Lung microvascular endothelial cell (primary cell): ENCODE measurements around the gene MLYCD. TPM values are rescaled to one million over a fixed set of nuclear protein-coding genes. Genes with fewer than 3 reads are reported as not detected.
A peak's percentile ranks its signal among the peaks of the same experiment; 100 is the strongest.

Source experiments
- DNase-seq, 2 donors: peaks; one replicate each; pipeline versions ENCODE4 v3.0.0 to v3.0.0-alpha.2; 2010; ENCODE audit warnings: low read depth in 2 of 2
- total RNA-seq: library from RNA; depleted of rRNA; stranded (reverse); fragments of >200 nt; gene quantifications from 2 replicates; pipeline ENCODE4 v1.2.1, GENCODE V29; 2014

Gene MLYCD
- total RNA-seq, 1 donor from 2014 or later, result 3.6 TPM

DNA sequence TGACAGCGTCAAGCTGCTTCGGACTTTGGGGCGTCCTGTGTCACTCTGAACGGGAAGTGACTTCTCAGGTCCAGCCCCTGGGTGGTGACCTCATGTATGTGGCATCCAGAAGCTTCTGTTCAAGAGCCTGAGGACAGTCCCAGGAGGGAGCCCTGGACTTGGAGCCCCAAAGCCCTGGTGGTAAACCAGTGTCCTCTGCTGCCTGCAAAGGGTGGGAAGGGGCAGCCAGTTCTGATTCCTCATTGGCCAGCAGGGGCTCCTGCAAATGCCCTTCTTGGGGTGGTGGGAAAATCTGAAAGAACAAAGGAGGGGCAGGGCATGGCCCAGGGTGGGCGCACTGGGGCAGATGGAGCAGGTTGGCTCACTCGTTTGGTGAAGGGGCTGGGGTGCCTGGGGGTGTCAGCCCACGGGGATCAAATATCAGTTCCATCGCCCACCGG is 55.7 kb downstream of the MLYCD start:
- DNase-seq, result peak; percentile 28 to 63

DNA sequence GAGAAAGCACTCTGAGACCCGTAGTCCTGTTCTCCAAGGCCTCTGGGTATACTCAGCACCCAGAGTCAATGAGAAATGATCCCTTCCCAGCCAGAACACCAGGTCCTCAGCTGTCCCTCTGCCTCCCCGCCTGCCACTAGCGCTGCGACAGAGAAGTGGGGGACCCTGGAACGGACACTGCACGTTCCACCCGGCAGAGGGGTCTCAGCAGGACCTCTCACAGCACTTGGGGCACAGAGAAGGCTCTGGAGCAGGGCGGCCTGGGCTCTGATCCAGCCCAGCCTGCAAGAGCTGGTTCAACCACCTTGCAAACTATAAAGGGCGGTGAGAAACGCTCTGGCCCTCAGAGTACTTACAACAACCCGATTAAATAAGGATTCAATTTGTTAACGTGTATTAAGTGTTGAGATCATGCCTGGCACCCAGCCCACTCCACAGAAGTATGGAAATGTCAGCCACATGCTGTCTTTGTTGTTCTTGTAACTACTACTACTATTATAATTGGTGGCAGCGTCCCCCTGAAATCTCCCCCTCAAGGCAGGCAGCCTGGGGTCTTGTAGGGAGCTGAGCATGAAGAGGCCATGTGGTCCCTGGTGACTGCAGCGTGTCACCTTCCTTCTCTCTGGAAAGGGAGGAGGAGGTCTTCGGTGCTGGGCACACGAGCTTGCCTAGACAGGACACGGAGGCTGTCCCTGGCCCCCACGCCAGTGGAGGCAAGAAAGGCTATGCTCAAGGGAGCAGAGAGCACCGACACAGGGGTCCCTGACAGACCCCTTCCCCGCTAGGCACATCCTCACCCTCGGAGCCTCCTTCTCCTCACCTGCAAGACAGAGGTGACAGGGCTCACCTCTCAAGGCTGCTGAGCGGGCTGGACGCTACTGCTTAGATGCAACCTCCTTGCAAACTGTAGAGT is 56.6 kb downstream of the MLYCD start:
- DNase-seq, result peak; percentile 40 to 42

DNA sequence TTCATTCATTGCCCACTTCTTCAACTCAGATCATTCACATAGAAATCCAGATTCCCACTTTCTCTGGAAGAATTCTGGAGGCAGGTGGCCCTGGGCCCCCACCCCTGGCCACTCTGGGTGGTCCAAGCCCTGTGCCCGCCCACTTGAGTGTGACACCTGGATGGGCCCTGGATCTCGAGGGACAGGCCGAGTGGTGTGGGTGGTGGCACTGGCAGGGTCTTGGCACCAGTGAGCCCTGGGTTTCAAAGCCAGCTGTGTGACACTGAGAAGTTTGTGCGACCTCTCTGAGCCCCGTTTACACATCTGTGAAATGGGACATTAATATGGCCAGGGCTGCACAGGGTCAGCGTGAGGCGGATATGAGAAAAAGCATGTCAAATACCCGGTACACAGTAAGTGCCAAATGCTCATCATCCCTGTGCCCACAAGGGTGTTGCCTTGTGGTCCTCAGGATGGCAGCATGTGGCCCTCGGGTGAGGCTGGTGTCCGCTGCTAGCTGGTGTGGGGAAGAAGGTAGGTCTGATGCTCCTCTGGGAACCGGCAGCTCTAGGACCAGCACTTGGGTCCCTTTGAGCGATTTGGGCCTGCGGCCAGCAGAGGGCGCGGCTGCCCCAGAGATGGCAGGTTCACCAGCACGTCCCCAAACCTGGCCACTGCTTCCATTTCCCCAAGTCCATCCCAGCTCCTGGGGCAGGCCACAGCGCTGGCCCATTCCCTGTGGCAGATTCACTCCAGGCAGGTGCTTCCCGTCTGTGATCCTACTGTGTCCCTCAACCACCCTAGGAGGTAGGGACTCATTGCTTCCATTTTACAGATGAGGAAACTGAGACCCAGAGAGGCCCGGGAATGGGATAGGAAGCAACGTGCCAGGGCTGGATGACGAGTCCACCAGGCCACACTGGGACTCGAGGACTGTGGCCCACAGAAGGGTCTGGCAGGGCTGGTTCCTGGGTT is 57.7 kb downstream of the MLYCD start:
- peak; percentile 81 to 89 for DNase-seq

DNA sequence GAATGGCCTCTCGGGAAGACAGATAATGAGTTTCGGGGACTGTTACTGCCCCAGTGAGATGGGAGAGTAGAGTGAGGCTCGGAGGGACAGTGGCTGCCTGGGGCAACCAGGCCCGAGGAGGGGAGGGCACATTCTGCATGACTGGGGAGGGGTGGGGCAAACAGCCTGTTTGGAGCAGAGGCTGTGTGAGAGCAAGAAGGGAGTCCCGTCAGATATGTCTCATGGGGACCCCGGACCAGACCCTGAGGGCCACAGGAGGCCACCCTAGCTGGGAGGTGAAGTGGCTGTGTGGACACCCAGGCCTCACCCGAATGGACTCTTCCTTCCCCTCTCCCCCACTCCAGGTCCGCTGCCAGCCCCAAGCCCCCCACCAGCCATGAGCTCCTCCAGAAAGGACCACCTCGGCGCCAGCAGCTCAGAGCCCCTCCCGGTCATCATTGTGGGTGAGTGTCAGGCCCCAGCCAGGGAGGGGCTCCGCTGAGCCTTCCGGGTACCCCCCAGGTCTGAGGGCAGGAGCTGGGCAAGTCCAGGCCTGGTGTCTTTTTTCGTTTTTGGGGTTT is 58.5 kb downstream of the MLYCD start:
- no peak for DNase-seq

DNA sequence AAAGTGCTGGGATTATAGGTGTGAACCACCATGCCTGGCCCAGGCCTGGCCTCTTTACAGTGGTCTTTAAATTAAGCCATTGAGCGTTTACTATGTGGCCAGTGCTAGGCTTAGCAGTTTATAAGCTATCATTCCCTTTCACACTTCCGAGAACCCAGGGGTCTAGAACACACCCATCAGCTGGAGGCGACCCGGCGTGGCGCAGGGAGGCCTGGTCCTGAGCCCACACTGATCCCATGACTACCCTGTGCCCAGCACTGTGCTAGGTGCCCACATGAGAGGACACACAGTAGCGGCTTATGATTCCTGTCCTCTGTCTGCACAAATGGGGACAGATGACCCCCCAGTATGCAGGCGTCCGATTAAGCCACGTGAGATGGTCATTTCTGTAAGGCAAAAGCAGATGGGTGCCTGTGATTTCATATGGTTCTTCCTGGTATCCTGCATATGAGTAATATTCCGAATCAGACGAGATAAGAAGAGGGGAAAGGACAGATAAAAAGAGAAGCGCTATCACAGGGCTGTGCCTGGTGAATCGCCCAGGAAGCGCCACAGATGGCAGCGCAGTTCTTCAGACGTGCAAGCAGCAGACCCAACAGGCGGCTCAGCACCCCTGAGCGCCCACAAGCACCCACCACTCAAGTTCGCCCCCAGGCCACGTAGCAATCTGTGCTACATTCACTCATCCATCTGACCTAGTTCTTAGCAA is 59.4 kb downstream of the MLYCD start:
- DNase-seq, result no peak

DNA sequence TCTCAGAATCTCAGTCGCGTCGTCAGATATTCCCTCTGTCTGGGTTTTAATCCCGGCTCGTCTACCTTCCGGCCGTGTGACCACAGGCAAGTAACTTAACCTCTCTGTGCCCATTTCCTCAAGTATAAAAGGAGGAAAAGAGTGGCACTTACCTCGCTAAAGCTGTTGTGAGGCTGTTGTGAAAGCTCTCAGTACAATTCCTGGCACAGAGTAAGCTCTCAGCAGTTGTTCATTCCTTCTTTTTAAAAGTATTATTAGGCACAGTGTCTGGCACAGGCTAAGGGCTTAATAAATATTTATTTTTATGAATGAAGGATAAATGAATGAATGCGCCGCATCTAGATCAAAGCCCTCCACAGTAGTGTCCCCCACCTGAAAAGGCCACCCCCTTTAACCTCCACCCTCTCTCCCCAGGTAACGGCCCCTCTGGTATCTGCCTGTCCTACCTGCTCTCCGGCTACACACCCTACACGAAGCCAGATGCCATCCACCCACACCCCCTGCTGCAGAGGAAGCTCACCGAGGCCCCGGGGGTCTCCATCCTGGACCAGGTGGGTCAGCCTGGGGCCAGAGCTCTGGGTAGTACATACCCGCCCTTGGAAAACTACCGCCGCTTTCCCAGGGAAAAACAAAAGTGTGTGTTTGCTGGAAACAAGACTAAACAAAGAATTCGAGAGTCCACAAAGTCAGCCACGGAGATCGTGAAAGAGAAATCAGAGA is 60.1 kb downstream of the MLYCD start:
- no peak for DNase-seq

DNA sequence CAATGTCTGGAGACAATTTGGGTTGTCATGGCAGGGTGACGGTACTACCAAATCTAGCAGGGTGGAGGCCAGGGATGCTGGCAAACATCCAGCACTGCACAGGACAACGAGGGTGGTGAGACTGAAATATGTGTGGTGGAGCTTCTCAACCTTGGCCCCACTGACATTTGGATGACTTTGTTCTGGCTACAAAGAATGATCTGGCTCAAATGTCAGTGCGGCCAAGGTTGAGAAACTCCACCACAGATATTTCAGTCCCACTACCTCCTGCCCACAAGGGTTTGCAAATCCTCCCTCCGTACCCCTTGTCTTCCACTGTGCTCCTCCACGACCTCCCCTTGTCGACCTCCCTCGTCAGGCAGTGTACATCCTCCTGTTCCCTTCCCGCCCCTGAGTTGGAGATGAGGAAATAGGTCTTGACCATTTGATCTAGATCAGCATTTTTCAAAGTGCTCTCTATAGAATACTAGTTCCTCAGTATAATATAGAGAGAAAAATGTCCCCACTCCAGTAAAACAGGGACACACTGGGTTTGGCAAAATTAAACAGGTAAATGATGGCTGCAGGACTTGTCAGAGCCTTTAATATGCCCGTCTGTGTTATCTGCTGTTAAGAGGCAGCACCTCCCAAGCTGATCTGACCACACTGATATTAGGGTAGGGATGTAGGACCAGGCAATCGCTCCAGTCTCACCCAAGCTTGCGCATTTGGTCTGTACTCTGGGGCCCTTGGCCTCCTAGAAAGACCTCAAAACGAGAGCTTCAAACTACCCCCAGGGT is 60.9 kb downstream of the MLYCD start:
- DNase-seq, result no peak

DNA sequence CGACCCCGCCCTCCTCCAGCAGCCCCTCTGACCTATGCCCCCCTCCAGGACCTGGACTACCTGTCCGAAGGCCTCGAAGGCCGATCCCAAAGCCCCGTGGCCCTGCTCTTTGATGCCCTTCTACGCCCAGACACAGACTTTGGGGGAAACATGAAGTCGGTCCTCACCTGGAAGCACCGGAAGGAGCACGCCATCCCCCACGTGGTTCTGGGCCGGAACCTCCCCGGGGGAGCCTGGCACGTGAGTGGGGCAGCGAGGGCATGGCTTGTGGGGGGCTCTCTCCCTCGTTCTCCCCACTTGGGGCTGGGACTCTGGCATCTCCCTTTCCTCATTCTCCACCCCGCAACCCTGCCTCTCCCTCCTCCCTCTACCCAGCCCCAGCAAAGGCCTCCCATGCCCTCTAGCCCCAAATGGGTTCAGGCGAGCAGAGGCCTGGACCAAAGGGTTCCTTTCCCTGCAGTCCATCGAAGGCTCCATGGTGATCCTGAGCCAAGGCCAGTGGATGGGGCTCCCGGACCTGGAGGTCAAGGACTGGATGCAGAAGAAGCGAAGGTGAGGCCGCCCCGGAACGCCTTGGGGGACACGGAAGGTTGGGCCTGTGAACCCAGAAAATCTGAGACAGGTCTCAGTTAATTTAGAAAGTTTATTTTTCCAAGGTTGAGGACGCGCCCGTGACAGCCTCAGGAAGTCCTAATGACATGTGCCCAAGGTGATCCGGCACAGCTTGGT is 61.8 kb downstream of the MLYCD start:
- no peak for DNase-seq

DNA sequence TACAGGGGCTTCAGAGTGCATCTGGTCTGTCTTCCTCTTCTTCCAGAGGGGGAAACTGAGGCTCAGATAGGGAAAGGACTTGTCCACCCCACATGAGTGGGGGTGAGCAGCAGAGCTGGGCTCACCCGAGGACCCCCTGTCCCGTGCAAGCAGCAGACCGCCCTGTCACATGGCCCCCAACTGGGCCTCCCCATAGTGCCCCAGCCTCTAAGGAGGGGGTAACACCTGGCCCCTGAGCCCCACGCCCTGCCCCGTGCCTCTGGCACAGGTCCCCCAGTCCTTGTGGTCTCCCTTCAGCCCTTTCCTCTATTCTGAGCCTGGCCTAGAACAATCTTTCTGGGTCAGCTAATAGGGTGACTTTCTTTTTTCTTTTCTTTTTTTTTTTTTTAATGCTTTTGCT is 62.7 kb downstream of the MLYCD start:
- no peak for DNase-seq

DNA sequence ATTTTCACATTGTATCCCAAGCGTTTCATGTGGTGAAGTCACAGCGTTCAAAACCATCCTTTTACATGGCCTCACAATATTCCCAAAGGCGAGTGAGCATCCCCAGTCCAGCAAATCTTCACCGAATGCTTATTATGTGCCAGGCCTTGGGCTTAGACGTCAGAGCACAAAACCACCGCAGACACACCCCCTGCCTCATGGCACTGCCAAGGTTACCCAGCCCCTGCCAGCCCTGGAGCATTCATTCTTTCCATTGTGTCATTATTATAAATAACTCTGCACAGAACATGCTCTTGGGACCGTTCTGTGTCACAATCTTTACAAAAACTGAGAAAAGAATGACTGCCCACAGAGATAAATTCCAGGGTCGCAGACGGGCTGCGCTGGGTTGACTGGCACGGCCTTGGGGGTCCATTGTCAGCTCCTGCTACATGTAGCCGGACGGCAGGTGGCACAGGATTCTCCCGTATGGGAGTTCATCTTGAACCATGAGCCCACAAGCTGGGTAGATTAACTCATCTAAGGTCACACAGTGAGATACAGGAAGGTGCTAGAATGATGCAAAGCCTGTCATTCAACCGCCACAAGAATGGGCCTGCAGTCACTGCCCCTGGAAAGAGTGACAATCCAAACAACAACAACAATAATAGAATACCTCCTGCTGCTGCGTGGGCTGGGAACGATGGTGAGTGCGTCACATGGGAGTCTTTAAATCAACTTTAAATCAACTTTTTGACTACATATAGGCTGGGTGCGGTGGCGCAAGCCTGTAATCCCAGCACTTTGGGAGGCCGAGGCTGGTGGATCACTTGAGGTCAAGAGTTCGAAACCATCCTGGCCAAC is 64.6 kb downstream of the MLYCD start:
- DNase-seq, result no peak

DNA sequence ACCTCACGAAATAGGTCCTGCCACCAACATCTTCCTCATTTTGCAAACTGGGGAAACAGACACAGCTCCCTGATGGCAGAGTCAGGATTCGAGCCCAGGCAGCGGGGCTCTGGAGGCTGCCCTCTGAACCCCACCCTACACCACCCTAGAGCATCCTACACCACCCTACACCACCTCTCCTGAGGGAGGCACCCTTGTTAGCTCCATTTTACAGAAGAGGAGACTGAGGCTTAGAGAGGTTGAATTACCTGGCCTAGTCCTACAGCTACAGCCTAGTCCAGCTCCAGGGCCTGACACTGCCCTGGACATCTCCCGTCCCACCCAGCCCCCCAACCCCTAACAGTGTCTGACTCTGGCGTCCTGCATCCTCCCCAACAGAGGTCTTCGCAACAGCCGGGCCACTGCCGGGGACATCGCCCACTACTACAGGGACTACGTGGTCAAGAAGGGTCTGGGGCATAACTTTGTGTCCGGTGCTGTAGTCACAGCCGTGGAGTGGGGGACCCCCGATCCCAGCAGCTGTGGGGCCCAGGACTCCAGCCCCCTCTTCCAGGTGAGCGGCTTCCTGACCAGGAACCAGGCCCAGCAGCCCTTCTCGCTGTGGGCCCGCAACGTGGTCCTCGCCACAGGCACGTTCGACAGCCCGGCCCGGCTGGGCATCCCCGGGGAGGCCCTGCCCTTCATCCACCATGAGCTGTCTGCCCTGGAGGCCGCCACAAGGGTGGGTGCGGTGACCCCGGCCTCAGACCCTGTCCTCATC is 65.9 kb downstream of the MLYCD start:
- no peak for DNase-seq

DNA sequence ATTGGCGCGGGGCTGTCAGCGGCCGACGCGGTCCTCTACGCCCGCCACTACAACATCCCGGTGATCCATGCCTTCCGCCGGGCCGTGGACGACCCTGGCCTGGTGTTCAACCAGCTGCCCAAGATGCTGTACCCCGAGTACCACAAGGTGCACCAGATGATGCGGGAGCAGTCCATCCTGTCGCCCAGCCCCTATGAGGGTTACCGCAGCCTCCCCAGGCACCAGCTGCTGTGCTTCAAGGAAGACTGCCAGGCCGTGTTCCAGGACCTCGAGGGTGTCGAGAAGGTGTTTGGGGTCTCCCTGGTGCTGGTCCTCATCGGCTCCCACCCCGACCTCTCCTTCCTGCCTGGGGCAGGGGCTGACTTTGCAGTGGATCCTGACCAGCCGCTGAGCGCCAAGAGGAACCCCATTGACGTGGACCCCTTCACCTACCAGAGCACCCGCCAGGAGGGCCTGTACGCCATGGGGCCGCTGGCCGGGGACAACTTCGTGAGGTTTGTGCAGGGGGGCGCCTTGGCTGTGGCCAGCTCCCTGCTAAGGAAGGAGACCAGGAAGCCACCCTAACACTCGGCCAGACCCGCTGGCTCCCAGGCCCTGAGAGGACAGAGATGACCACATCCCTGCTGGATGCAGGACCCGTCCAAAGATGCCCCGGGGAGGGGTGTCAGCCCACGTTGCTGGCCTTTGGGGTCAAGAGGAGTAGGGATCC is 66.7 kb downstream of the MLYCD start:
- DNase-seq, result no peak

DNA sequence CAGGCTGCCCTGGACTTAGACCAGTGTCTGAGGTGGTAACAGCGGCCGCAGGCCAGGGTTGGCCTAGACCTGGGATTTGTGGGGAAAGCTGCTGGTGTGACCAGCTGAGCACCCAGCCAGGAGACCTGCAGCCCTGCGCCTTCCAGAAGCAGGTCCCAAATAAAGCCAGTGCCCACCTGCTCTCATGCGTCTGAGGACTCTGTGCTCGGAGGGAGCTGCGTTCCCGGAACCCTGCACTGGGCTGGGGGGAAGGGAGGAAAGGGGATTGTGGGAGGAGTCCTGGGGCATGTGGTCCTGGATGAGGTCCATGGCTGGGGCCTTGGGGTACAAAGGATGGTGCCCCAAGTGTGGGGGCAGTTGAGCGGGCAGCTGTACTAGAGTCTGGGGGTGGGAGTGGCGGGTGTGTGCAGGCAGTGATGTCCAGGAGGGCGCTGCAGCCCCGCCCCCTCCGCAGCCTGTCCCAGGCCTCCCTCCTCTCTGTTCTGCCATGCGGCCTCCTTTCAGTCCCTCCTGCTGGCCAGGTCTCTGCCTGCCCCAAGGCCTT is 67.3 kb downstream of the MLYCD start:
- no peak for DNase-seq

DNA sequence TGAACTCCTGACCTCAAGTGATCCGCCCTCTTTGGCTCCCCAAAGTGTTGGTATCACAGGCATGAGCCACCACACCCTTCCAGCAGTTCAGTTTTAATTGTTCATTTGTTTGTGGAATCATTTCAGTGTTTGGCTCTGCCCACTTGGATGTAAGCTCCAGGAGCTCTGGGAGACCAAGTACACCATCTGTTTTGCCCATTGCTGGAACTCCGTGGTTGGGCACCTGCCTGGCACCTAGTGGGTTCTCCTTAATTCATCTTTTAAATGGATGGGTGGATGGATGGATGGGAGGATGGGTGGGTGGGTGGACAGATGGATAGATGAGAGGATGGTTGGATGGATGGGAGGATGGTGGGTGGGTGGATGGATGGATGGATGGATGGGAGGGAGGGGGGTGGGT is 68.2 kb downstream of the MLYCD start:
- no peak for DNase-seq

DNA sequence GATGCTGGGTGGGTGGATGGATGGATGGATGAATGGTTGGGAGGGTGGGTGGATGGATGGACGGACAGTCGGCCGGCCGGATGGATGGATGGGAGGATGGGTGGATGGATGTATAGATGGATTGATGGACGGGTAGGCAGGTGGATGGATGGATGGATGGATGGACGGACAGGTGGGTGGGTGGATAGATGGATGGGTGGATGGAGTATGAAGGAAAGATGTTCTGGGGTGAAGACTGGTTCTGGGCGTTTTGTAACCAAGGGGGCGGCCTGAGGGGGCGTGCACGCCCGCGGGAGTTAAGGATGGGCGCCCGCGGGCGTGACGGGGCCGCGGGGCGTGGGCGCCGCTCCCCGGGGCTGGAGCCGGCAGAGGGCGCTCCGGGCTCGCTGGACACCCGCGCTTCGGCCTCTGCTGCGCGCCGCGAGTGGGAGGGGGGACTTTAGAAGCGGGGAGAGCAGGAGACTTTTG is 69.0 kb downstream of the MLYCD start, which contains the start of gene NECAB2:
TSS of gene NECAB2 (plus strand) at position 407 of the 468 bp plus-strand sequence. CDS start 405 bp downstream, outside the sequence.
- peak; percentile 31 to 52 for DNase-seq

DNA sequence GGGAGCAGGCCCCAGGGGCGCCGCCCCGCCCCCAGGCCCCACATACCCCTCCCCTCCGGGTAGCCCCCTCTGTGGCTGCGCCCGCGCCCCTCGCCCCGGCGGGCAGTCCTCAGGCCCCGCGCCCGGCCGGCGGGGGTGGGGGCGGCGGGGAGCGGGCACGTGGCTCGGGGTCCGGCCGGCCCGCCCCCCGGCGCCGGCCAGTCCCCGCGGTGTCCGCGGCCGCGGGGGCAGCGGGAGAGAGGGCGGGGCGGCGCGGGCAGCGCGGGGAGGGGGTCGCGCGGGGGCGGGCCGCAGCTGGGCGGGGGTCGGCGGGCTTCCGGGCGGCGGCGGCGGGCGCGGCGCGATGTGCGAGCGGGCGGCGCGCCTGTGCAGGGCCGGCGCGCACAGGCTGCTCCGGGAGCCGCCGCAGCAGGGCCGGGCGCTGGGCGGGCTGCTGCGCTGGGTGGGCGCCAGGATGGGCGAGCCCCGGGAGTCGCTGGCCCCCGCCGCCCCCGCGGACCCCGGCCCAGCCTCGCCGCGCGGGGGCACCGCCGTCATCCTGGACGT is 69.5 kb downstream of the MLYCD start:
- DNase-seq, result no peak
